Cardiac septum (tissue), 1 donor: ENCODE data around the gene KPNA2. TPM values are rescaled to one million over a fixed set of nuclear protein-coding genes. Genes with fewer than 3 reads are reported as not detected.
"Not testable (repeated sequence)": the region's sequence is repeated elsewhere in the genome, so short reads cannot be mapped to it uniquely, and the experiment has no call there.

Experiments
- DNase-seq: peaks from one replicate; pipeline ENCODE4 v3.0.0-alpha.2; 2020; ENCODE audit warnings: low spot score
- intact Hi-C: fragments of 100-400 bp; cut with DNase I; formaldehyde crosslinking; loops from one replicate; pipeline ENCODE4 v1.14.0; 2022
- total RNA-seq: library from RNA; stranded (reverse); fragmentation: NEBNext Ultra II Directional; extraction: Animal tissue kit (Norgen Biotek cat#: 25700); gene quantifications from one replicate; pipeline ENCODE4 v1.2.1, GENCODE V29; 2021
- donor health status: DM: no; HTN: no; CAD: no.

KPNA2 gene
- total RNA-seq, 1 donor from 2014 or later: 20.7 TPM

DNA sequence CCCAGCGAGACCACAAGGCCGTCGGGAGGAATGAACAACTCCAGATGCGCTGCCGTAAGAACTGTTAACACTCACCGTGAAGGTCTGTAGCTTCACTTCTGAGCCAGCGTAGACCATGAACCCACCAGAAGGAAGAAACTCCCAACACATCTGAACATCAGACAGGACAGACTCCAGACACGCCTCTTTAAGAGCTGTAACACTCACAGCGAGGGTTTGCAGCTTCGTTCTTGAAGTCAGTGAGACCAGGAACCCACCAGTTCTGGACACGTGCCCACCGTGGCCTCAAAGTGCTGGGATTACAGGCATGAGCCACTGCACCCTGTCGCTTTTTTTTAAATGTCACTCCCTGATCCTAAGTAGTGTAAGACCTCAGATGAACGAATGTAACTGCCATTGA is 17.3 kb downstream of the KPNA2 start:
- no peak for DNase-seq
- intact Hi-C loops: no loop called here

DNA sequence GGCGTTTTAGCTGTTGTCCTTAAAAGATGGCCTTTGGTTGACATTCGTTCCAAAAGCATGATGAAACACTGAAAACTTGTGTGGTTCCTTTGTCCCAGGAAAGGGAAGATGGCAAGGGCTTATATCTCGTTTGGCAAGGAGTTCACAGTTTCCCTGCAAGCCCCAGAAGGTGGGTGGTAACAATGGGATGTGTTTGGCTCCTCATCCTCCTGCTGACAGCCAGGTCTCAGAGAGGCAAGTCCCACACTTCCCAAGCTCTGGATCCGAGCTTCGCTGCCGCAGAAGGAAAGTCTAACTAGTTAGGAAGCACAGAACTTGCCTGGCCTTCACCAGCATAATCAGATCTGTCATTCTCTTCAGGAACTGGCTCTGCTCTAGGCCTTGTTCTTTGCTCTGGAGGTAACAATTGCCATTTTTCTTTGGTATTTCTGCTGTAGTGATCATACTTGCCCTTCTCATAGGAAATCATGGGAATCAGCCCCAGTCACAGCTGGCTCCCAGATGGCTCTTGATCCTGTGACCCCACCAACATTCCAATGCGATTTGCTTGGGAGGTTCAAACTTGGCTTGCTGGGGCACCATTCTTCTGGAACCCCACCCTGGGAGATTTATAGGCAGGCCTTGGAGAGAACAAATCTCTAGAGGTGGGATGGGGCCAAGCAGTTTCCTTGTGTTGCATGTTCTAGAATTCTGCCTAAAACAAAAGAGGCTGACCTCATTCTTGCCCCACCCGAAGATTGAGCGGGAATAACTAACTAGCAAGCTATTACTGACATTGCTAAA is 17.9 kb downstream of the KPNA2 start:
- DNase-seq: no peak
- intact Hi-C loops: no loop called here

DNA sequence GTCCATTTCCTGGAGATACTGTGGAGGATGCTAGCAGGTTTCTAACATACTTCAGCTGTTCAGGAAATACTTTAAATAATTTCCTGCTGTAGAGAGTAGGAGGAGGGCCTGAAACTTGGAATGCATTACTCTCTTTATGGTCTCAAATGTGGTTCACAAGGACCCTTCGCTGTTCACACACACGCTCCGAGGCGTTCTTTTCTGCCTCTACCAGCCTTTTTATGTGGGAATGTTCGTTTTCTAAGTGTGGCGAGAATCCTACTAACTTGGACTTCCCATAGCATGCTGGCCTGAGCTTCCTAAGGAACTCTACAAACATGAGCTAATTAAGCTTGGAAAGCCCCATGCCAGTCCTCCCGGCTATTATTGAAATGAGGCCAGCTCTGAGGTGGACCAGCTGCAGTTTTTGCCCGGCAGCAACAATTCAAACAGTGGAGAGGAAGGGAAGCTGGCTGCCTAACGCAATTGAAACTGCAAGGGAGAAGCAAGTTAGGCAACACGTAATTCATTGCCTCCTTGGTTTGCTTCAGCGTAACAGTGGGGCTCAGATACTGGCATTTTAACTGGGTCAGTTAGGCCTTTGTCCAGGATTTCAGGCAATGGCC is 18.9 kb downstream of the KPNA2 start:
- DNase-seq: no peak
- intact Hi-C loops: no loop called here

DNA sequence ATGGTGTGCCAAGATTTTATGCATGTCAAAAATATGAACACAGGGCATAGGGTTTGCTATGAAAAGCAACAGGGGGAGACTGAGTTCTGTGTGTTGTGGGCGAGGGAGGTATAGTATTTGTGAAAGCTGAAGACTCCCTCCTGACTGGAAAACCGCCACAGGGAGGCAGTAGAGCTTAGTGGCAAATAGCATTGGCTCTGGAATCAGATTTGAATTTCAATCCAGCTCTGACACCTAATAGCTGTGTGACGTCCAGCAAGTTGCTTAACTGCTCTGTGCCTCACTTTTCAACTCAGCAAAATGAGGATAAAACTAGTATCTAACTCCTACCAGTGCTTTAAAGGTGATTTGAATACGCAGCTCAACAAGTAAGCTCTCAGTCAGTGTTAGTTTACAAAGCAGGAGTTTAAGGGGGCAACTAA is 22.0 kb downstream of the KPNA2 start:
- intact Hi-C loops: no loop called here
- no peak for DNase-seq

DNA sequence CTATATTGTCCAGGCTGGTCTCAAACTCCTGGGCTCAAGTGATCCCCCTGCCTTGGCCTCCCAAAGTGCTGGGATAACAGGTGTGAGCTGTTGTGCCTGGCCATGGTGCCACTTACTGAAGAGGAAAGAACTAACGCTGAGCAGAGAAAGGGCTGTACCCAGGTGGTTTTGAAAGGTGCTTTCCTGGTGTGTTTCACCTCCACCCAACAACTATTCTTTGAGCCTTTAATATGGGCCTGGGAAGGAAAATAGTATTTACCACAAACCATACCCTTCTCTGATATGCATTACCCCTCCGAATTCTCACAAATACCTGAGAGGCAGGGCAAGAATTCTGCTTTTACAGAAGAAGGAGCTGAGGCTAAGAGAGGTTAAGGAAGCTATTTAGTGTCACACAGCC is 24.8 kb downstream of the KPNA2 start:
- intact Hi-C loops: loop anchor here (10.0 kb wide), 1 partner anchor 134 kb away; no protein-coding TSS in a partner anchor
- DNase-seq: no peak

DNA sequence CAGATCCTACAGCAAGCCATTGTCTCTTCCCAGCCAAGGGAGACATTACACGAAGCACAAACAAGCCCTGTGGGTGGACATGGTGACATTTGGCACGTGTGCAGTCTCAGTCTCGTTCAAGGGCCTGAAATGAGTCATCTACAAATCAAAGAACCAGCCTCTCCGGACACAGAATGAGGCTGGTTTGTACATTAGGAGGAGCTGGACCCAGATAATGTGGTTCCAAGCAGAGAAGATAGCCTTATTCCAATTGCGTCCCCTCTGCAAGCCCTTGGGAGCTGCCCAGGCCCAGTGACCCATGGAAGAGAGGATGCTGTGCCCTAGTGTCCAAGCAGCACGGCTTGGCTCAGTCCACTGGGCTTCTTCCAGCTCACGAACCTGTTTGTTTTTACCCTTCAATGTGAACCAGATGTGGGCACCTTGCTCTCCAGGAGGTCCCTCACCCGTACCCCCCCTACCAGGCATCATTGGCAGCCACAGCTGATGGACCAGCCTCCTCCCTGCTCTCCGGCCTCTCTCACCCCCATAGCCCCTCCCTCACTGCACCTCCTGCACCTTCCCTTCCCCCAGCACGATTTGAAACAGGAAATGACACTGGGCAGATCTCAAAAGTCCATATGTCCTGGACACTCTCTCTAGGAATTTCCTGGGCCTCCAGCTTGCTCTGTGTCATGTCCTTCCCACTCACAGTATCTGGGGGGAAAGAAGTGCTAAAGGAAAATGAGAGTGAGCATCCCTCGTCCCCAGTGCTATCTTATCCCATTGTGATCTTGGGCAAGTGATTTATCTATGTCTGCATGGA is 26.2 kb downstream of the KPNA2 start:
- intact Hi-C loops: loop anchor here (10.0 kb wide), 1 partner anchor 133 kb away; no protein-coding TSS in a partner anchor
- no peak for DNase-seq

DNA sequence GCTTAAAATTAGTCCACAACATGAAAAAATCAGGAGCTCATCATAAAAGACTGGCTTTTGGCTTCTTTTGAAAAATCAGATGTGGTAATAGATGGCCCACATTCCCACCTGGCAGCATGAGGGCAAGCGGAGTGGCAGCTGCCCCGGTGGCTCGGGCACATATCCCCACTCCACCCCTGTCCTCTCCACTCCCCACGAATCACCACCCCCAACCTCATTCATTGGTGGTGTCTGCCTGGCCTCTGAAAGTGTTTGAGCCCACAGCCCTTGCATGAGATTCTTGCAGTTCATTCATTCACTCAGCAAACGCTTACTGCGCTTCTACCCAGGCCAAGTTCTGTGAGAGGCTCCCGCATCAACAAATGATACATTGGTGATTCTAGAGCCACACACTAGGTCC is 29.8 kb downstream of the KPNA2 start:
- DNase-seq: not testable (repeated sequence)
- intact Hi-C loops: loop anchor here (10.0 kb wide), 1 partner anchor 129 kb away; no protein-coding TSS in a partner anchor

DNA sequence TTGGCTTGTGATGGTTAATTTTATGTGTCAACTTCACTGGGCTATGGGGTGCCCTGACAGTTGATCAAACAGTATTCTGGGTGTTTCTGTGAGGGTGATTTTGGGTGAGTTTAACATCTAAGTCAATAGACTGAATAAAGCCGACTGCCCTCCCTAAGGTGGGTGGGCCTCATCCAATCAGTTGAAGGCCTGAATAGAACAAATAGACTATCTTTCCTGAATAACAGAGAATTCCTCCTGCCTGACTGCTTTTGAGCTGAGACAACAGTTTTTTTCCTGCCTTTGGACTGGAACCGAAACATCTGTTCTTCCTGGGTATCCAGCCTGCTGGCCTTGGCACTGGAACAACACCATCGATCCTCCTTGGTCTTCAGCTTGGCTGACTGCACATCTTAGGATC is 33.0 kb downstream of the KPNA2 start:
- not testable (repeated sequence) for DNase-seq
- intact Hi-C loops: loop anchor here (10.0 kb wide), 1 partner anchor 126 kb away; no protein-coding TSS in a partner anchor

DNA sequence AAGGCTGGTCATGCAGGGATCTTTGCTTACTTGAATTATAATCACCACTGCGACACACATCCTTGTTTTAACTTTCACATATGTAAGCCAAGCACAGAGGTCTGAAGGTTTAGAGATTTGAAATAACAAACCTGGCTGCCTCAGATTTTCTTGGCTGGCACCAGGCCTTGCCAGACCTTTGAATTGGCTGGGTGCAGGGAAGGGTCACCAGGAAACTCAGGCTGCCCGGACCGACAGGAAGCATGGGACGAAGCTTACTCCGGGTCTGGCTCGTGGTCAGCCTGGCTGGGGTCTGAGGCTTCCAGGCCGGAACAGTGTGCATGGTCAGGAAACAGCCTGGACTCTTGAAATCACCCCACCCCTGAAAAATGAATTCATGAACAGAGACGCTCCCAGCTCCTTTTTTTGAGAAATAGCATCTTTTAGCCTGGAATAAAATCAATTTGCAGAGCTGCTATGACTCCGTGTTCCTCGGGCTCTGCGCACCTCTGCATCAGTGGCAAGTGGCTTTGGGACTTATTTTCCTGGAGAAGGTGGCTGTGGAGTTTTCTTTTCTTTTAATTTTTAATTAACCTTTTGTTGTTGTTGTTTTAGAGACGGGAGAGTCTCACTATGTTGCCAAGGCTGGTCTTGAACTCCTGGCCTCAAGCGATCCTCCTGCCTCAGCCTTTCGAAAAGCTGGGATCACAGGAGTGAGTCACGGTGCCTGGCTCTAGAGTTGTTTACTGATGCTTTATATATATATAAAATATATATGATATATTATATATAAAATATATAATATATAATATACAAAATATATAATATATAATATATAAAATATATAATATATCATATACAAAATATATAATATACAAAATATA is 35.3 kb downstream of the KPNA2 start:
- intact Hi-C loops: not testable (repeated sequence)

DNA sequence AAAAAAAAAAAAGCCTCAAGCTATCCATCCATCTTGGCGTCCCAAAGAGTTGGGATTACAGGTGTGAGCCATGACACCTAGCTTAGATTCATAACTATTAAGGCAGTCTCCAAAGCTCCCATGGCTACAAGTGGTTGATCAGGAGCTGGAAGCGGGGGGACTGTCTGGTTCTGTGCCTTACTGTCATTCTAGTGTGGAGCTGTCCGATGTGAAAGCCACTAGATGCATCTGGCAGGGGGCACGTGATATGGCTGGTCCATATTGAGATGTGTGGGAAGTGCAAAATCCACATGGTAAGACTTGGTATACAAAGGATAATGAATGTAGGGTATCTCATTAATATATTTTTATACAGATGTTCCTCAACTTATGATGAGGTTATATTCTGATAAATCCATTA is 38.7 kb downstream of the KPNA2 start:
- intact Hi-C loops: no loop called here
- no peak for DNase-seq

More for the DNA sequence above, 35.3 kb downstream of the KPNA2 start:
- DNase-seq: not testable (repeated sequence)

DNA sequence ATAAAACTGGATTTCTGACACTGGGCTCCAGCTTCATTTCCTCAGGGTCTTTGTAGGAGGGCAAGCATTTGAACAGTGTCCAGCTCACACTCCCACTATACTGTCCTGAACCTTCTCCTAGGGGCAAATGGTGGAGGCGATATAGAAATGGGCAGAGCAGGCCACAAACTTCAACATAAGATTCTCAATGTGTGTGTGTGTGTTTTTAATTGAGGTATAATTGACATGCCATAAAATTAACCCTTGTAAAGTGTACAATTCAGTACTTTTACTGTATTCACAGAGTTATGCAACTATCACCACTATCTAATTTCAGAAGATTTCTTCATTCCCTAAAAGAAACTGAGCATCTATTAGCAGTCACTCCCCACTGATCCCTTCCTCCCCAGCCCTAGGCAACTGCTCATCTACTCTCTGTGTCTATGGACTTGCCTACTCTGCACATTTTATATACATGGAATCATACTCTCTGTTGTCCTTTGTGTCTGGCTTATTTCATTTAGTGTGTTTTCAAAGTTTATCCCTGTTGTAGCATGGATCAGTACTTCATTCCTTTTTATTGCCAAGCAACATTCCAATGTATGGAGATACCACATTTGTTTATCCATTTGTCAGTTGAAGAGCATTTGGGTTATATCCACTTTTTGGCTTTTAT is 40.5 kb downstream of the KPNA2 start:
- DNase-seq, intact Hi-C loops: not testable (repeated sequence)

DNA sequence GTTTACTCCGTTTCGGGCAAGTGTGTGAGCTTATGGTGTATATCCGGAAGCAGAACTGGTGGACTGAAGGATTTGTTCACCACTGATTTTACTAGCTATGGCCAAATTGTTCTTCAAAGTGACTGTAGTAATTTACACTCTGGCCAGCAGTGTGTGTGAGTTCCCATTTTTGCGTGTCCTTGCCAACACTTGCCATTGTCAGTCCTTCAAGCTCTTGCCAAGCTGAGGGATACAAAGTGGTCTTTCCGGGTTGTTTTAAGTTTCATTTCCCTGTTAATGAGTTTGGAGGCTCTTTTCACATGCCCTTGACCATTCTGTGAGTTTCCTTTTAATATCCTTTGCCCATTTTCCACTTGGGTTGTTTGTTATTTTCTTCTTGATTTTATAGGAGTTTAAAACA is 42.0 kb downstream of the KPNA2 start:
- not testable (repeated sequence) for DNase-seq

DNA sequence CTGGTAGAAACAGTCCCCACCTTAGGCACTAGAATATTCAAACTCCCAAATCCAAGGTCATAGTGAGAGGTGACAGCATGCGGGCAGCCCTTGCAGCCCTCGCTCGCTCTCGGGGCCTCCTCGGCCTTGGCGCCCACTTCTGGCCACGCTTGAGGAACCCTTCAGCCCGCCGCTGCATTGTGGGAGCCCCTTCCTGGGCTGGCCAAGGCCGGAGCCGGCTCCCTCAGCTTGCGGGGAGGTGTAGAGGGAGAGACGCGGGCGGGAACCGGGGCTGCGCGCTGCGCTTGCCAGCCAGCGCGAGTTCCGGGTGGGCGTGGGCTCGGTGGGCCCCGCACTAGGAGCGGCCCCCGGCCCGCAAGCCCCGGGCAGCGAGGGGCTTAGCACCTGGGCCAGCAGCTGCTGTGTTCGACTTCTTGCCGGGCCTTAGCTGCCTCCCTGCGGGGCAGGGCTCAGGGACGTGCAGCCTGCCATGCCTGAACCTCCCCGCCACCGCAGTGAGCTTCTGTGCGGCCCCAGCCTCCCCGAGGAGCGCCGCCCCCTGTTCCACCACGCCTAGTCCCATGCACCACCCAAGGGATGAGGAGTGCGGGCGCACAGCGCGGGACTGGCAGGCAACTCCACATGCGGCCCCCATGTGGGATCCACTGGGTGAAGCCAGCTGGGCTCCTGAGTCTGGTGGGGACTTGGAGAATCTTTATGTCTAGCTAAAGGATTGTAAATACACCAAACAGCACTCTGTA is 45.0 kb downstream of the KPNA2 start:
- no peak for DNase-seq
- intact Hi-C loops: no loop called here

More for the DNA sequence above, 42.0 kb downstream of the KPNA2 start:
- intact Hi-C loops: not testable (repeated sequence)

DNA sequence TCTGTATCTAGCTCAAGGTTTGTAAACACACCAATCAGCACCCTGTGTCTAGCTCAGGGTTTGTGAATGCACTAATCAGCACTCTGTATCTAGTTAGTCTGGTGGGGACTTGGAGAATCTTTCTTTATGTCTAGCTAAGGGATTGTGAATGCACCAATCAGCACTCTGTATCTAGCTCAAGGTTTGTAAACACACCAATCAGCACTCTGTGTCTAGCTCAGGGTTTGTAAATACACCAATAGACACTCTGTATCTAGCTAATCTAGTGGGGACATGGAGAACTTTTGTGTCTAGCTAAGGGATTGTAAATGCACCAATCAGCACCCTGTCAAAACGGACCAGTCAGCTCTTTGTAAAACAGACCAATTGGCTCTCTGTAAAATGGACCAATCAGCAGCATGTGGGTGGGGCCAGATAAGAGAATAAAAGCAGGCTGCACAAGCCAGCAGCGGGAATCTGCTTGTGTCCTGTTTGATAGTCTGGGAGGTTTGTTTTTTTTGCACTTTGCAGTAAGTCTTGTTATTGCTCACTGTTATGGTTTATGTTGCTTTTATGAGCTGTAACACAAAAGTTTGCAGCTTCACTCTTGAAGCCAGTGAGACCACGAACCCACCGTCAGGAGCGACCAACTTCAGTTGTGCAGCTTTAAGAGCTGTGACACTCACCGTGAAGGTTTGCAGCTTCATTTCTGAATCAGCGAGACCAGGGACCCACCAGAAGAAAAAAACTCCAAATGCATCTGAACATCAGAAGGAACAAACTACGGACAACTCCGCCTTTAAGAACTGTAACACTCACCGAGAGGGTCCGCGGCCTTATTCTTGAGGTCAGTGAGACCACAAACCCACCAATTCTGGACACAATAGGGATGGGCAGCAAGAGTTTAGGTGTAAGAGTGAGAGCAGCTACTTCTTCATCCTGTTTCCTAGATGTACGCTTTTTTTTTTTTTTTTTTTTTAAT is 46.0 kb downstream of the KPNA2 start:
- DNase-seq, intact Hi-C loops: not testable (repeated sequence)

DNA sequence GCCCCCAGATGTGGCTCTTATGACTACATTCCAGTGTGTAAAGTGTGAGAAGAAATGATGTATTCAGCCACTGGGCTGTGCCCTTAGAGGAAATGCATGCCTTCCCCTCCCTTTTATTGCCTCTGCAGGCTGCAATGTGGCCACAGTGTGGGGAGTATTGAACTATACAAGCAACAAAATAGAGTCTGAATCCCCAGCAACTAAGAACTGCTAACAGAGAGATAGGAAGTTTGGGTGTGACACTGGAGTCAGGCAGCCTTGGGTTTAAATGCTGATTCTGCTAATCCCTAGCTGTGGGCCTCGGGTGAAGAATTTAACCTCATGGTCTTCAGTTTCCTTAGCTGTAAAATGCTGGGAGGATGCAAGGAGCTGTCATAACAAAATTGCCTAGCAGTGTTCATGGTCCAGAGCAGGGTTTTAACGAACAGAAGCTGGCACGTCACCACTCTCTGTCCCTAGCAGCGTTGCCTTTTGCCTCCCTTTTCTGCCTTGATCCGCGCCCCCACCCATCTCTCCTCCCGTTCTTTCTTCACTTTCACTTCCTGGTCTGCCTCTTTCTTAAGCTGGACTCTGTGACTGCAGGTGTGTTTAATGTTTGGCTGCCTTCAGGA is 50.3 kb downstream of the KPNA2 start:
- intact Hi-C loops: no loop called here
- DNase-seq: no peak

DNA sequence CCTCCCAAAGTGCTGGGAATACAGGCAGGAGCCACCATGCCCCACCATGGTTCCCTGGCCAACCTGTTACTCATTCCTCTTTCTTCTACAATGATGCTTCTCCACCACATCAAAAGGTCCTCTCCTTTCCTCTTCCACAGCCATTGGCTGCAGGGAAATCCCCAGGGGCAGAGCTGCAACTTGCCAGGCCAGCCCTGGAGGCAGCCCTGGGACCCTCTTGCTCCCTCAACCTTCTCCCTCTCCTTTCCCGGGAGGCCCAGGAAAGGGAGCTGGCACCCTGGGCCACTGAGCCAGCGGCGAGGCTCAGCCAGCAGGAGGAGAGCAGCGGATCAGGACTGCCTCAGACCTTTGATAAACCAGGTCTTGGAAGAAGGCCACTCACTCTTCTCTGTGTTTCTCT is 51.1 kb downstream of the KPNA2 start:
- DNase-seq, intact Hi-C loops: not testable (repeated sequence)
